MM.1S (cell line): ENCODE data around the gene MED1.

Experiments
- CTCF ChIP-seq: fragments of 300-600 bp; sonication (generic); IDR thresholded peaks from 2 replicates; pipeline ENCODE4 v1.5.1; 2016; ENCODE audit warnings: antibody characterized with exemption, low read length, mixed read lengths
- EZH2 ChIP-seq: fragments of 300-600 bp; sonication (generic); optimal IDR thresholded peaks from 2 replicates; pipeline ENCODE3; 2017; ENCODE audit warnings: low read depth, mild to moderate bottlenecking, antibody characterized with exemption, low read length, mixed read lengths
- EZH2phosphoT487 ChIP-seq: fragments of 300-600 bp; sonication (generic); IDR thresholded peaks from 2 replicates; pipeline ENCODE4 v1.6.1; 2018; ENCODE audit warnings: antibody characterized with exemption, low read length

GRCh38 chr17:39405436-39405835 is 45.6 kb downstream of the MED1 start:
- no peak for TF ChIP-seq CTCF
- no peak for TF ChIP-seq EZH2phosphoT487
- TF ChIP-seq EZH2: no peak
